Measurements from ENCODE around the gene NOTUM.

The NOTUM gene

DNA sequence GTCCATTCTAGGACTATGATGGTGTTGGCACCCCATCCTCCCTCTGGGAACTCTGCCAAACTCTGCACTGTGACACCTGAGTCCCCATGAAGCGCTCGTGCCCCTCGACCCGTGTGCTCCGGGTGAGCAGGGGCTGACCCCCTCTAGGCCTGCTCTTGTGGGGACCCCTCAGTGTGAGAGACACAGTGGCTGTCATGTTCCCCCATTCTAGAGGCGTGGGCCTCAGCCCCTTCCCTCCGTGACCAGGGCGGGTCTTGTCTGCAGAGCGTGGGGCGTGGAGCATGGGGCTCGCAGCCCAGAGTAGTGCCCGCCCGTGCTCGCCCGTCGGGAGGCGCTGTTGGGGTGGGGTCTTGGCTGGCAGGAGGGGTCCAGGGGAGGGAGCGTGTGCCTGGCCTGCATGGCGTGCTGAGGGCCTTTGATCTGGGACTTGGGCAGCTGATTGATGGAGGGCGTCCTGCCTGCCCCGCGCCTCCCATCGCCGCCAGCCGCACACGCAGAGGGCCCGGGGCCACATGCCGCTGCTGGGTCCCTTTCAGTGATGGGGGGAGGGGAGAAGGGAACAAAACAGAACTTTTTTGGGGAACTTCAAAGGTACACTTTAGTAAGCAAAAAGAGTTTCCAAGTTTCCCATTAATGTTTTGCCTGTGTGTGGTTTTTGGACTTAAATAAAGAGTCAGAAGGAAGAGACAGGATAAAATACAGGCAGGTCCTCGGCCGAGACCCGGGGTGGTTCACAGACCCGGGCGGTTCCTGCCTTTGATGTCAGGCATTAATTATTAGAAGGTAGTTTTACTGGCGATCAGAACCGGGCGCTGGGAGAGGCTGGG is 39.2 kb upstream of the NOTUM start:
- no peak overlapping the region for H3K27ac Mint-ChIP-seq
- H3K4me3 Mint-ChIP-seq, result no peak overlapping the region
- DNase-seq (ENCODE audit: low spot score), result no peak
- H3K9me3 Mint-ChIP-seq, result no peaks in the 10 kb centered on the region
- H3K27me3 Mint-ChIP-seq (ENCODE audit: low read depth), result no peaks in the 10 kb centered on the region
- no peaks in the 10 kb centered on the region for H3K4me1 Mint-ChIP-seq (ENCODE audit: low read depth)
- H3K36me3 Mint-ChIP-seq (ENCODE audit: low read depth), result no peaks in the 10 kb centered on the region

DNA sequence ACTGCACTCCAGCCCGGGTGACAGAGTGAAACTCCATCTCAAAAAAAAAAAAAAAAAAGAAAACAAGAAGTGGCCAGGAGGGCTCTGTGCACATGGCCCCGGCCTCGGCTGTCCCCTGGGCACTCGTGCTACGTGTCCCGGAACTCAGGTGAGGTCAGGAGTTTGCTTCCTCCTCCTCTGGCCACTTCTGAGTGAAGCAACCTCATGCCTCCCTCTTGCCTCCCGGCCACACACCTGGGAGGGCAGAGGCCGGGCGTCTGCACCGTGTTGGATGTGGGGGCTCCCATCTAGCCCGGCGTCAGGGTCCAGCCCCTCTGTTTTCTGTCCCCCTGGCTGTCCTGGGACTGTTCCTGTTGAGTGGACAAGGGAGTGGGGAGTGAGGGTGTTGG is 38.6 kb upstream of the NOTUM start:
- Mint-ChIP-seq H3K27ac (no peak overlapping the region), H3K9me3 (no peaks in the 10 kb centered on the region), H3K4me3 (no peak overlapping the region), H3K27me3 (ENCODE audit: low read depth) (no peaks in the 10 kb centered on the region), H3K36me3 (ENCODE audit: low read depth) (no peaks in the 10 kb centered on the region), H3K4me1 (ENCODE audit: low read depth) (no peaks in the 10 kb centered on the region)
- DNase-seq (ENCODE audit: low spot score), result no peak

DNA sequence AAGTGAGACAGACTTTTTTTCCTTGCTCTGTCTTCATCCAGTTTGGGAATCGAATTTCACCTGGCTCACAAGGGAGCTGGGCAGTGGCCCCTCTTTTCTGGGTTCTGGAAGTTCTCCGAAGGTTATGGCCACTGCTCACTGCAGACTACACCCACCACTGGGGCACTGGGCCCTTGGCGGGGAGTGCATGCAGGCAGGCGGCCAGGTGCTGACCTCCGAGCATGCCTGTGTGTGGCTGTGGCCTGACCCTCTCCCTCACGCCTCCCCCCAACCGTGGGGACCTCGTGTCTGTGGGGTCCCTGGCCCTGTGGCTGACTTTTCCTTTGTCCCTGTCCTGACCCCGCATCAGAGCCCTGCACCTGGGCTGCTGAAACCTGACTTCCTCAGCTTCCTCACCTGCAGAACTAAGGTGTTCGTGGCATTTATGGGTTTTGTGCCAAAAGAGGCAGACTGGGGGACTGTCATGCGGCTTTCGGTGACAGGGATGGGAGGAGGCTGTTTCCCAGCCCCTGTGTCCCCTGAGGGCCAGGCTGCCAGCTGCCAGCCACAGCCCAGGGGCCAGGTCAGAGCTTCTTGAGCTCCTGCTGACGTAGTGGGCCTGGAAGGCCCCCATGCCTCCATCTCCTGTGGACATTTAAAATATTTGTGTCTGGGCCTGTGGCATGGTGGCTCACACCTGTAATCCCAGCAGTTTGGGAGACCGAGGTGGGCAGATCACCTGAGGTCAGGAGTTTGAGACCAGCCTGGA is 37.9 kb upstream of the NOTUM start:
- Mint-ChIP-seq H3K4me3 (no peak overlapping the region), H3K36me3 (ENCODE audit: low read depth) (no peaks in the 10 kb centered on the region), H3K9me3 (no peaks in the 10 kb centered on the region), H3K4me1 (ENCODE audit: low read depth) (no peaks in the 10 kb centered on the region), H3K27ac (no peak overlapping the region), H3K27me3 (ENCODE audit: low read depth) (no peaks in the 10 kb centered on the region)
- no peak for DNase-seq (ENCODE audit: low spot score)

DNA sequence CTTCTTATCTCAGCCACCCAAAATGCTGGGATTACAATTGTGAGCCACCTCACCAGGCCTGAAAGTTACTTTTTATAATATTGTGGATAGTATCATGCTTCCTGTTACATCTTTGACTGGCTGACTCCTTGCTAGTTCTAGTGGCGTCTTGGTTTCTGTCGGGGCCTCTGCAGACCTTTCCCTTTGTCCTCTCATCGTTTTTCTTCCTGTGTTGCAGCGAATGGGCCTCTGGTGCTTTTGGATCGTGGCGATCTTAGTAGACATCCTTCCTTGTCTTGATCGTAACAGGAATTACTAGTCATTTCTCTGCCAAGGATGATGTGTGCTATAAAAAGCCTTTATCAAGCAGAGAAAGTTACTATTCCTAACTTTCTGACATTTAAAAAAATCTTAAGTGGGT is 37.2 kb upstream of the NOTUM start:
- Mint-ChIP-seq H3K27ac (no peak overlapping the region), H3K36me3 (ENCODE audit: low read depth) (no peaks in the 10 kb centered on the region), H3K4me3 (no peak overlapping the region), H3K4me1 (ENCODE audit: low read depth) (no peaks in the 10 kb centered on the region), H3K9me3 (no peaks in the 10 kb centered on the region), H3K27me3 (ENCODE audit: low read depth) (no peaks in the 10 kb centered on the region)
- no peak for DNase-seq (ENCODE audit: low spot score)

DNA sequence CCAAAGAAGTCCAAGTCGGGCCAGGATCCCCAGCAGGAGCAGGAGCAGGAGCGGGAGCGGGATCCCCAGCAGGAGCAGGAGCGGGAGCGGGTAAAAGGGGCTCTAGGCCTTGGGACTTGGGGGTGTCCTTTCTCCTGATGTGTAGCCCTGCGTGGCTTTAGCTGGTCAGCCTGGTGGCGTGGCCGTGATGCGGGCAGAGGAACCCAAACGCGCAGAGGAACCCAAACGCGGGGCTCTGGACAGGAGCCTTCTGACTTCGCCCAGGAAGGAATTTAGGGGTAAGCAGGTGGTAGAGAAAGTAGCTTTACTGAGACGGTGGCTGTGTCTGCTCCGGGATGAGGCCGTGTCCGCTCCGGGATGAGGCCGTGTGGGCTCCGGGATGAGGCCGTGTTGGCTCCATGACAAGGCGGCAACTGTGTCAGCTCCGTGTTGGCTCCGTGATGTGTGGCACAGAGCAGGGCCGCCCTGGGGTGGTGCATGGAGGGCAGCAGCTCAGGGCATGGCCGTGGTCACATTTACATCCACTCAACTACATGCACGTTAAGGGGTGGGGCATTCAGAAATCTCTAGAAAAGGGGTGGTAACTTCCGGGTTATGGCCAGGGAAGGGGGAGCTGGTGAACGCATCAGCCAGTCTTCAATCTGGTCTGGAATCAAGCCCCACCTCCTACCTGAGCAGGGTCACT is 35.9 kb upstream of the NOTUM start:
- Mint-ChIP-seq H3K4me3 (no peak overlapping the region), H3K27me3 (ENCODE audit: low read depth) (no peaks in the 10 kb centered on the region), H3K36me3 (ENCODE audit: low read depth) (no peaks in the 10 kb centered on the region), H3K4me1 (ENCODE audit: low read depth) (no peaks in the 10 kb centered on the region), H3K9me3 (no peaks in the 10 kb centered on the region), H3K27ac (no peak overlapping the region)
- no peak for DNase-seq (ENCODE audit: low spot score)

DNA sequence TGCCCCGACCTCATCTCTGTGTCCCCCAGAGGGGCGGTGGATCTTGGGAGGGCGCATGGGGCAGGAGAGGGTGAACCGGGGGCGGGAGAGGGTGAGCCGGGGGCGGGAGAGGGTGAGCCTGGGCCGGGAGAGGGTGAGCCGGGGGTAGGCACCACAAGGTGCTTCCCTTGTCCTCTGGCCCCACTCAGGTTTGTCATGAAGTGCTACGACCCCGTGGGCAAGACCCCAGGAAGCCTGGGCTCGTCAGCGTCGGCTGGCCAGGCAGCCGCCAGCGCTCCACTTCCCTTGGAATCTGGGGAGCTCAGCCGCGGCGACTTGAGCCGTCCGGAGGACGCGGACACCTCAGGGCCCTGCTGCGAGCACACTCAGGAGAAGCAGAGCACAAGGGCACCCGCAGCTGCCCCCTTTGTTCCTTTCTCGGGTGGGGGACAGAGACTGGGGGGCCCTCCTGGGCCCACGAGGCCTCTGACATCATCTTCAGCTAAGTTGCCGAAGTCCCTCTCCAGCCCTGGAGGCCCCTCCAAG is 35.3 kb upstream of the NOTUM start:
- no peak for DNase-seq (ENCODE audit: low spot score)

DNA sequence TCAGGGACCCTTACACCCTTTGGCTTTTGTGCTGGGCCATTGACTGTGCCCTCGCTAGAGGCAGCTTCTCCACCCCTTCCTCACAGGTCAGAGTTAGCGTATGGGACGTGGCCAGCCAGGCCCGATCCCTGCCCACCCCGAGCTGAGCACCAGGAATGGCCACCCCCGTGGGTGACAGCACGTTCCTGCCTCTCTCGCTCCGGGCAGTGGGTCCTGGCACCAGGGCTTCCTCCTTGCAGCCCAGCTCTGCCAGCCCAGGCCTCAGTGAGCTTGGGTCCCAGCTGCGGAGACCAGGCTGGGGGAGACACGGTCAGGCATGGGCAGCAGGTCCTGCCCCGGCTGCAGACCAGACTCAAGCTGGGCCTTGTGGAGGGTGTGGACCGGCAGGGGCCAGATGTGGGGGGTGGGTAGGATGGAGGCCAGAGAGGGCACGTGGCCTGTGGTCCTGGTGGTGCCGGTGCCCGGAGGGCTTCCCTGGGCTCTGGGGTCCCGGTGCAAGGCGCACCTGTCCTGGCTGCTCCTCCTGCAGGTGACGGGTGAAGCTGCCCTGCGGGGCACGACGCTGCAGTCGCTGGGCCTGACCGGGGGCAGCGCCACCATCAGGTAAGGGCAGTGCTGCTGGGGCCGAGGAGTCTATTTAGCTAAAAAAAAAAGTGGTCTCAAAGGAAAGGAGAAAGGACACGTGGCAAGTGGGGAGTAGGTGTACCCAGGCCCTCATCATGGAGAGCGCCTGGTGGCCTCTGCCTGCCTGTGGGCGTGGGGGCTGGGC is 34.7 kb upstream of the NOTUM start:
- Mint-ChIP-seq H3K27ac (no peak overlapping the region), H3K4me3 (no peak overlapping the region), H3K4me1 (ENCODE audit: low read depth) (no peaks in the 10 kb centered on the region), H3K36me3 (ENCODE audit: low read depth) (no peaks in the 10 kb centered on the region), H3K9me3 (no peaks in the 10 kb centered on the region), H3K27me3 (ENCODE audit: low read depth) (no peaks in the 10 kb centered on the region)
- DNase-seq (ENCODE audit: low spot score), result no peak

More for the DNA sequence above, 35.3 kb upstream of the NOTUM start:
- Mint-ChIP-seq H3K4me3 (no peak overlapping the region), H3K4me1 (ENCODE audit: low read depth) (no peaks in the 10 kb centered on the region), H3K27me3 (ENCODE audit: low read depth) (no peaks in the 10 kb centered on the region), H3K36me3 (ENCODE audit: low read depth) (no peaks in the 10 kb centered on the region), H3K9me3 (no peaks in the 10 kb centered on the region), H3K27ac (no peak overlapping the region)

DNA sequence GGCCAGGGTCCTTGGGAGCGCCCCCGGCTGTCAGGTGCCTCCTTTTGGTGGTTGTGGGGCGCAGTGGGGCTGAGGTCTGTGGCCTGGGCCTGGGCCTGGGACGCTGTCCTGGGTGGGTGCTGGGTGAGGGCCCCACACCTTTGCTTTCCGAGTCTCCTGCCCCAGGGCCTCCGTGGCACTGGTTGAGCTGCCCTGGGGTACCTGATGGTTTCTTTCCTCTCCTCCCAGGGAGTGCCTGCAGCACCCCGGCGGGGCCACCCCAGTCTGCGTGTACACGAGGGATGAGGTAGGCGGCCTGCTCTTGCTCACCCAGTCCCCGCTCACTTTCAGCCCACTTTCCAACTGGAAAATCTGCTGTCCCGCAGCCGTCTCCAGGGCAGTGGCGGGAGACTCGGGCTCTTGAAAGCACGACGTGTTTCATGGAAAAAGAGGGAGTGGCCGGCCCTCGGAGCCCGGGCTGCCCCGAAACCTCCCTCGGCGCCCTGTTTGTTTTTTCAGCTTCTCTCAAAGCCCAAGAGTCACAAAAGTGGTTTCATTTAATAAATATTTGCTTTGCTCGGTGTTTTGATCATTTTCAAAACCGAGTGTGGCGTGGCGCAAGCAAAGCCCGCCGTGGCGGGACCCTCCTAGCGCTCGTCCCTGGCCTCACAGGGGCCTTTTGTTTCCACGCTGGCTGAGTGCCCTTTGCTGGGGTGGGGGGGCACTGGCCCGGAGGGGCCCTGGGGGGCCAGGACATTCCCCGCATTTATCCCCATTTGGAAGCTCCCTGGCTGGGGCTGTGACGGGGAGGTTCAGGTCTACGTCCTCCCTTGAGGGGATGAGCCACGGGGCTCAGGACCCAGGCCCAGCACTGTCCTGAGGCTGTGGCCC is 33.8 kb upstream of the NOTUM start:
- Mint-ChIP-seq H3K27me3 (ENCODE audit: low read depth) (no peaks in the 10 kb centered on the region), H3K4me3 (no peak overlapping the region)

DNA sequence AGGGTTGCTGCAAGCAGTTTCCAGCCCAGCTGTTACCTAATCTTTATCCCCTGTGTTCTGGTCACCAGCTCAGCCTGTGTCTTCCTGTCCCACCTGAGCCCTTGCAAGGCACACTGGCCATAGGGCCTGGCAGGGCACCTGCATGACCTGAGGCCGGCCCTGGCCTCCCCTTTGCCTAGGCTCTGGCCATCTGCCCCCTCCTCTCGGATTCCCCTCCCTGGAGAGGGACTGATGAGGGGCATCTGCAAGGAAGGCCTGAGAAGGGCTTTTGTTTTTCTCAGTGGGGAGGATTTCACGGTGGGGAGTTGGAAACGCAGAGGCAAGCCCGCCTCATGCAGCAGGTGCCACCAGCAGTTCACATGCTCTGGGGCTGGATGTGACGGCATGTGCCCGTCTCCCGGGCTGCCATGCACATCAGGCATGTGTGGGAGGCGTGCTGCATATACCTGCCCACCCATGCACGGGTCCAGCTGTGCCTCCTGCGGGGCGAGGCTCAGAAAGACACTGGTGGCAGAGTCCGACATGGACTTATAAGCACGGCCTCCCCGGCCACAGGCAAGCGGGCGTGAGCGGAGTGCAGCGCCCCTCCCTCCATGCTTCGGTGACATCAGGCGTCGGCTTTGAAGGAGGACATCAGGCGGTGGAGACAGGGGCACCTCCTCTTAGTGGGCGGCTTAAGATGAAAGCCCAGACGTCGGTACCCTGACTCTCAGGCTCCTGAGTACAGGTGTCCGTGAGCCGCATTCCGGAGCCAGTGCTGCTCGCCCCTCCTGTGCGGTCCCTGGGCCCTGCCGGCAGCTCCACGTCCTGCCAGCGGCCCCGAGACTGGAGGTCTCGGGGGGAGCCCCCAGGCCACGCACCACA is 33.0 kb upstream of the NOTUM start:
- Mint-ChIP-seq H3K4me1 (ENCODE audit: low read depth) (no peaks in the 10 kb centered on the region), H3K4me3 (no peak overlapping the region), H3K27ac (no peak overlapping the region), H3K9me3 (no peaks in the 10 kb centered on the region), H3K36me3 (ENCODE audit: low read depth) (no peaks in the 10 kb centered on the region), H3K27me3 (ENCODE audit: low read depth) (no peaks in the 10 kb centered on the region)
- no peak for DNase-seq (ENCODE audit: low spot score)

More for the DNA sequence above, 33.8 kb upstream of the NOTUM start:
- no peaks in the 10 kb centered on the region for H3K4me1 Mint-ChIP-seq (ENCODE audit: low read depth)
- DNase-seq (ENCODE audit: low spot score), result no peak
- H3K36me3 Mint-ChIP-seq (ENCODE audit: low read depth), result no peaks in the 10 kb centered on the region
- no peaks in the 10 kb centered on the region for H3K9me3 Mint-ChIP-seq
- H3K27ac Mint-ChIP-seq, result no peak overlapping the region

DNA sequence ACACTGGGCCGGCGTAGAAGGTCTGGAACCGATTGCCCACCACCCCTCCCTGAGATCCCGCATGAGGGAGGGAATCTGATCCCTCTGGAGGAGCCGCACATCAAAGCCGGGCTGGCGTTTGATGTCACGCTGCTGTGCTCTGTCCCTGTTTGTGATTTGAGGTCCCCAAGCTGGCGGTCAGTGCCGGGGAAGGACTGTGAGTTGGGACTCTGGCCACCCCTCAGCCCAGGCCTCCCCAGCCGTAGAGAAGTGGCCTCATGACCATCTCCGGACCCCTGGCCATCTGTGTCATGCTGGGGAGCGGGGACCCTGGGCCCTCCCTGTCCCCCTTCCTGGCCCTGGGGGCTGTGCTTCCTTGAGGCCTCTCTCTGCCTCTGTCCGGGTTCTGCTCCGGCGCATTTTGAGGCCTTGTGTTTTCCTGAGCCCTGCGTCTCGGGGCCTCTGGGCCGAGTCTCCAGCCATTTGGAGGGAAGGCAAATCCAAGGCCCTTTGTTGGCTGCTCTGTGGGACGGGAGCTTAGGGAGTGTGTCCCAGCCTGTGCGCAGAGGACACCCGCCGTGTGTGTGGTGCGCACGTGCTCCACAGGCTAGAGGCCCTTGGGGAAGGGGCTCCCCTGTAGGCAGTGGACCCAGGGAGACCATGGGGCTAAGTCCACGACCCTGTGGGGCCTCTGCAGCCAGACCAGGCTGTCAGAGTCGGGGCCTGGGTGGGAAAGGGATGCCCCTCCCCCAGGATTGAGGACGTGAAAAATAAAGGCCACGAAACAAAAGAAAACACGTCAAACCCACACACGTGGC is 31.5 kb upstream of the NOTUM start:
- no peak for DNase-seq (ENCODE audit: low spot score)
- H3K27me3 Mint-ChIP-seq (ENCODE audit: low read depth), result no peaks in the 10 kb centered on the region
- no peaks in the 10 kb centered on the region for H3K4me1 Mint-ChIP-seq (ENCODE audit: low read depth)
- H3K36me3 Mint-ChIP-seq (ENCODE audit: low read depth), result no peaks in the 10 kb centered on the region
- no peak overlapping the region for H3K4me3 Mint-ChIP-seq
- no peak overlapping the region for H3K27ac Mint-ChIP-seq
- H3K9me3 Mint-ChIP-seq, result no peaks in the 10 kb centered on the region

DNA sequence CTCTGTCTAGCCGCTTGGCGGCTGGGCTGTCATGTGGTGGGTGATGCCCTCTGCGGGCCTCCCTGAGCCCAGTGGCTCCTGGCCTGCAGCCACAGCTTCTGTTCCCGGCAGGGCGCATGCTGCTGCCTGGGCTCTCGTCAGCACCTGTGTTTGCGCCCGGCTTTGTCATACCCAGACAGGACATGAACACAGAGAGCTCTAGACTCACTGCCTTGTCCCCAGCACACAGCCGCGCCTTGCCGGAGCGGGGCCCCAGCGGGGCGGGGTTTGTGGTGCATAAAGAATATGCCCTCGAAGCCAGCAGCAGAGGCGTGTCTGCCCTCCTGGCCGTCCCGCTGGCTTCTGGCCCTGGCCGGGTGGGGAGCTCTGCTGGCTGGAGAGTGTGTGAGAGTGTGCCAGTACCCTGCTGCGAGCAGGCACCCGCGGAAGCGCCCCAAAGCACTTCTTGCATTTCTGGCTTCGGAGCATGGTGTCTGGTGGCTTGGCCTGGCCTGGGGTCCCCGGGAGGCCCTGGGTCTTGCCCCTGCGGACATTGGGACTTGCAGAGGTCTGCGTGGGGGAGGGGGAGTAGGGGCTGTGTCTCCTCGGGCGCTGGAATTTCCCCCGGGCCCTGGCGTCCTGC is 30.8 kb upstream of the NOTUM start:
- H3K36me3 Mint-ChIP-seq (ENCODE audit: low read depth), result peaks cover 2% of the 10 kb centered on the region
- no peak overlapping the region for H3K27ac Mint-ChIP-seq

More for the DNA sequence above, 30.8 kb upstream of the NOTUM start:
- H3K4me3 Mint-ChIP-seq, result no peak overlapping the region
- DNase-seq (ENCODE audit: low spot score), result no peak
- no peaks in the 10 kb centered on the region for H3K4me1 Mint-ChIP-seq (ENCODE audit: low read depth)
- H3K9me3 Mint-ChIP-seq, result no peaks in the 10 kb centered on the region
- no peaks in the 10 kb centered on the region for H3K27me3 Mint-ChIP-seq (ENCODE audit: low read depth)

All from T-helper 2 cell treated with Interferon-gamma antibody and Interleukin-4, amounts not matched to agents 5 μg/mL and 100 μg/mL, for 36 hours (primary cell).